ENCODE measurements around the gene KMT2B.

DNA sequence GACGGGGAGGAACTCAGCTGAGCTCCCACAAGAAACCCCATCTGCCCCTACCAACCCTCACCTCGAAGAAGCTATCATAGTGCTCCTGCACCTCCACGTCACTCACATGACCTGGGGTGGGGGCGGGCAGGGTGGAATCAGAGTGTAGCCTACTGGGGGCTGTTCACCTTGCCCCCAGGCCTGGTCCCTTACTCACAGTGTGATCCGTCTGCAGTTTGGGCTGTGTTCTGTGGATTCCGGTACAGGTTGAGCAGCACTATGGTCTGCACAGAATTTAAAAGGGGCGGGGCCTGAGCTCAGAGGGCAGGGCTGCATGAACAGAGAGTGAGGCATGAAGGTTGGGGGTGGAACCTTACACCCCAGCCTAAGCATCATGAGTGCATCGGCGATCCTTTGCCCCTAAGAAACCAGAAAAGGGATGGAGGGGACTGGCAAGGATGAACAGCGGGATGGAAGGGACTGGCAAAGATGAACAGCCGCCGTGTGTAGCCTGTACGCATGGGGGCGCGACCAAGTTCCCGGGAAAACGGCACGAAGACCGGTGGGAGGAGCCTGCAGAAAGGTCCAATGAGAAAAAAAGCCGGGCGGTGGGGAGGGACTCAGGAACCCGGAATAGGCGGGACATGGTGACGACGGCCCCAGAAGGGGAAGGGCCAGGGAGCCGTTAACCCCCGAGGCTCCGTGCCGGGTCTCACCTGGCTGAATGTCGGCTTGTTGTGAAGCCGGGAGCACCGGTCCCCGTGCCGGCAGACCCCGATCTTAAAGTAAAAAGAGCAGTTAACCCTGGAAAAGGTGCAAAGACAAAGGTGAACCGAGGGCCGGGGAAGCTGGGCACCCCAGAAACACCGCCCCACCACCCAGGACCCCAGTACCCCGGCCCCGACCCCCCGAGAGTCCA lies 26.9 kb downstream of the KMT2B start:
- TF ChIP-seq, protein P1, sequence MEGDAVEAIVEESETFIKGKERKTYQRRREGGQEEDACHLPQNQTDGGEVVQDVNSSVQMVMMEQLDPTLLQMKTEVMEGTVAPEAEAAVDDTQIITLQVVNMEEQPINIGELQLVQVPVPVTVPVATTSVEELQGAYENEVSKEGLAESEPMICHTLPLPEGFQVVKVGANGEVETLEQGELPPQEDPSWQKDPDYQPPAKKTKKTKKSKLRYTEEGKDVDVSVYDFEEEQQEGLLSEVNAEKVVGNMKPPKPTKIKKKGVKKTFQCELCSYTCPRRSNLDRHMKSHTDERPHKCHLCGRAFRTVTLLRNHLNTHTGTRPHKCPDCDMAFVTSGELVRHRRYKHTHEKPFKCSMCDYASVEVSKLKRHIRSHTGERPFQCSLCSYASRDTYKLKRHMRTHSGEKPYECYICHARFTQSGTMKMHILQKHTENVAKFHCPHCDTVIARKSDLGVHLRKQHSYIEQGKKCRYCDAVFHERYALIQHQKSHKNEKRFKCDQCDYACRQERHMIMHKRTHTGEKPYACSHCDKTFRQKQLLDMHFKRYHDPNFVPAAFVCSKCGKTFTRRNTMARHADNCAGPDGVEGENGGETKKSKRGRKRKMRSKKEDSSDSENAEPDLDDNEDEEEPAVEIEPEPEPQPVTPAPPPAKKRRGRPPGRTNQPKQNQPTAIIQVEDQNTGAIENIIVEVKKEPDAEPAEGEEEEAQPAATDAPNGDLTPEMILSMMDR (IDR thresholded peaks at IDR 0.05; ENCODE audit: low read length), result peak; percentile 29
- TF ChIP-seq EZH2 (optimal IDR thresholded peaks at IDR 0.05; ENCODE audit: low read depth, low read length) (no peak), EZH2phosphoT487 (IDR thresholded peaks at IDR 0.05; ENCODE audit: low read length) (no peak)
